Fibroblast of villous mesenchyme (primary cell): Measurements from ENCODE around the gene LAMA5. TPM values are rescaled to one million over a fixed set of nuclear protein-coding genes. Genes with fewer than 3 reads are reported as not detected.

Experiments
- DNase-seq: peaks from one replicate; pipeline ENCODE4 v3.0.0-alpha.2; 2010; ENCODE audit warnings: low read depth
- H3K4me3 ChIP-seq: 2 replicates; pipeline ENCODE4 v1.5.1; 2011; ENCODE audit warnings: low read depth, mild to moderate bottlenecking, low read length
- total RNA-seq: library from RNA; depleted of rRNA; stranded (reverse); fragments of >200 nt; gene quantifications from 2 replicates; pipeline ENCODE4 v1.2.3, GENCODE V29; 2012
- TF ChIP-seq, protein P1 (sequence below): IDR thresholded peaks from 2 replicates; pipeline ENCODE4 v1.5.1; 2012; ENCODE audit warnings: low read depth, mild to moderate bottlenecking, low read length; ENCODE audit not compliant: insufficient read depth

LAMA5 gene
- total RNA-seq, 1 donor: 55.3 TPM

DNA sequence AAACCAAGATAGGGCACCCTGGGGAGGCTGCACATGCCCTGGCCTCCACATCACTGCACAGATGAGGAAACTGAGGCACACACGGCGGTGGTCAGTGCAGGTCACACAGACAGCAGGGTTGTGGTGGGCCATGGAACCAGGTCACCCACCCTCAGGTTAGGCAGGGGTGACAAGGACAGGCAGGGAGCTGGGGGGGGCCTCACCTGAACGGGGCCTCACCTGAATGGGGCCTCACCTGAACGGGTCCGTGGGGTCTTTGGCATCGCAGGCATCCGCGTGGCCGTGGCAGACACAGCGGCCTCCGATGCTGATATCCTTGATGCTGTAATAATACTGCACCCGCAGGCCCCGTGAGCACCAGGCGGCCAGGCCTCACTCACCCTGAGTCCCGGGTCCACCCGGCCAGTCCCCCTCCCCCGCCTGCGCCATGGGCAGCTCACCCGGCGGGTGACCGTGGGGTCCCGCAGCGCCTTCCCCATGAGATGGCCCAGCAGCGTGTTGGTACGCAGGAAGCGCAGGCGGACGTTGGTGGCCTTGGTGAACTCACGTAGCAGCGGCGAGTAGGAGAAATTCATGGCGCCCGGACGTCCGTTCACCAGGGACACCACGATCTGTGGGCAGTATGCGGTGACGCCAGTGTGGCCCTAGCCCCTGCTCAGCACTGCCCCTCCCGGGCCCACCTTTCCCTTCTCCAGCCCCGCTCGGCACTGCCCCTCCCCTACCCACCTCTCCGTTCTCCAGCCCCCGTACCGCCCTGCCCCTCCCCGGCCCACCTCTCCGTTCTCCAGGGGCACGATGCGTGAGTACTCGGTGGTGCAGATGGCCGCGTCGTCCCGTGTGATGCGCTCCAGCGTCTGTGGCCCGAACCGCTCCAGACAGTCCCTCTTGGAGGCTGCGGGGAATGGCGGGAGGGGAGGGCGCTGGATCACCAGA, 15.4 kb downstream of the LAMA5 start:
- TF ChIP-seq, protein P1, sequence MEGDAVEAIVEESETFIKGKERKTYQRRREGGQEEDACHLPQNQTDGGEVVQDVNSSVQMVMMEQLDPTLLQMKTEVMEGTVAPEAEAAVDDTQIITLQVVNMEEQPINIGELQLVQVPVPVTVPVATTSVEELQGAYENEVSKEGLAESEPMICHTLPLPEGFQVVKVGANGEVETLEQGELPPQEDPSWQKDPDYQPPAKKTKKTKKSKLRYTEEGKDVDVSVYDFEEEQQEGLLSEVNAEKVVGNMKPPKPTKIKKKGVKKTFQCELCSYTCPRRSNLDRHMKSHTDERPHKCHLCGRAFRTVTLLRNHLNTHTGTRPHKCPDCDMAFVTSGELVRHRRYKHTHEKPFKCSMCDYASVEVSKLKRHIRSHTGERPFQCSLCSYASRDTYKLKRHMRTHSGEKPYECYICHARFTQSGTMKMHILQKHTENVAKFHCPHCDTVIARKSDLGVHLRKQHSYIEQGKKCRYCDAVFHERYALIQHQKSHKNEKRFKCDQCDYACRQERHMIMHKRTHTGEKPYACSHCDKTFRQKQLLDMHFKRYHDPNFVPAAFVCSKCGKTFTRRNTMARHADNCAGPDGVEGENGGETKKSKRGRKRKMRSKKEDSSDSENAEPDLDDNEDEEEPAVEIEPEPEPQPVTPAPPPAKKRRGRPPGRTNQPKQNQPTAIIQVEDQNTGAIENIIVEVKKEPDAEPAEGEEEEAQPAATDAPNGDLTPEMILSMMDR: no peak
- H3K4me3 ChIP-seq: no peak overlapping the region
- DNase-seq: no peak

- TF ChIP-seq, protein P1: no peak
- no peak overlapping the region for H3K4me3 ChIP-seq
- DNase-seq: no peak
These were observed 16.3 kb downstream of the LAMA5 start for GRCh38 chr20:62350629-62351422.

GRCh38 chr20:62350098-62350628, 16.9 kb downstream of the LAMA5 start:
- no peak overlapping the region for H3K4me3 ChIP-seq
- DNase-seq: no peak
- TF ChIP-seq, protein P1: no peak

GRCh38 chr20:62349556-62350097, 17.5 kb downstream of the LAMA5 start:
- TF ChIP-seq, protein P1: no peak
- no peak for DNase-seq
- H3K4me3 ChIP-seq: no peak overlapping the region

GRCh38 chr20:62348604-62349003, 18.5 kb downstream of the LAMA5 start:
- H3K4me3 ChIP-seq: no peak overlapping the region
- TF ChIP-seq, protein P1: no peak
- no peak for DNase-seq

- no peak for DNase-seq
- no peak overlapping the region for H3K4me3 ChIP-seq
- TF ChIP-seq, protein P1: no peak
These were observed 19.7 kb downstream of the LAMA5 start for GRCh38 chr20:62347445-62347844.
